B cell (primary cell): ENCODE measurements around the gene GCNT2. TPM values are rescaled to one million over a fixed set of nuclear protein-coding genes. Genes with fewer than 3 reads are reported as not detected.

Source experiments
- ATAC-seq: fragments of 200-7000 bp; cut with Tn5 transposase; one replicate; pipeline ENCODE4 v1.10.0; 2021; ENCODE audit warnings: low read depth, mild to moderate bottlenecking, moderate number of reproducible peaks, moderate library complexity
- CTCF ChIA-PET: fragments of 350-600 bp; sonication (Branson Sonifier 250); formaldehyde crosslinking; loops from one replicate; lab custom pipeline; 2021; ENCODE audit warnings: antibody characterized with exemption, inconsistent platforms; lab: Charles Lee
- POLR2A ChIA-PET: fragments of 350-600 bp; sonication (Branson Sonifier 250); formaldehyde crosslinking; loops from one replicate; lab custom pipeline; 2021; ENCODE audit warnings: antibody characterized with exemption; lab: Charles Lee
- DNase-seq: peaks from one replicate; pipeline ENCODE4 v3.0.0; 2013
- H2AFZ ChIP-seq: 2 replicates; pipeline ENCODE4 v1.6.1; 2012; ENCODE audit warnings: mild to moderate bottlenecking, low read depth, low read length; ENCODE audit not compliant: insufficient read depth, poor library complexity, severe bottlenecking
- H3K27ac ChIP-seq, 2 donors: 1 replicate in 1 of 2; 2 replicates in 1 of 2; pipeline ENCODE4 v1.5.1; 2012 to 2013; ENCODE audit warnings: low read length in 2 of 2, mild to moderate bottlenecking in 2 of 2, moderate library complexity in 1 of 2
- H3K27me3 ChIP-seq, 4 experiments: fragments of 200-600 bp in 1 of 4; sonication (generic) in 1 of 4; replicated peaks in 1 of 4; 1 replicate in 2 of 4; 2 replicates in 2 of 4; pipeline versions ENCODE4 v1.6.1 to v1.7.0; 2013 to 2016; ENCODE audit warnings: low read length in 3 of 4, mild to moderate bottlenecking in 2 of 4, mixed read lengths in 1 of 4, moderate library complexity in 1 of 4; ENCODE audit not compliant: insufficient read depth in 4 of 4, control insufficient read depth in 3 of 4; ENCODE audit errors: control extremely low read depth in 1 of 4
- H3K36me3 ChIP-seq, 2 experiments: replicated peaks in 1 of 2; 1 replicate in 1 of 2; 2 replicates in 1 of 2; pipeline versions ENCODE4 v1.6.1 to v1.7.1; 2013; ENCODE audit warnings: low read length in 1 of 2; ENCODE audit not compliant: insufficient read depth in 2 of 2, control insufficient read depth in 1 of 2; ENCODE audit errors: control extremely low read depth in 1 of 2, extremely low read depth in 1 of 2
- H3K4me1 ChIP-seq, 2 donors: fragments of 200-600 bp in 1 of 2; sonication (generic) in 1 of 2; 1 replicate in 1 of 2; 2 replicates in 1 of 2; pipeline versions ENCODE4 v1.5.1 to v1.6.1; 2013 to 2017; ENCODE audit warnings: low read length in 2 of 2; ENCODE audit not compliant: control insufficient read depth in 2 of 2, insufficient read depth in 2 of 2
- H3K4me2 ChIP-seq: replicated peaks from 2 replicates; pipeline ENCODE3; 2012; ENCODE audit warnings: mild to moderate bottlenecking, low read depth, low read length; ENCODE audit not compliant: poor library complexity, severe bottlenecking
- H3K4me3 ChIP-seq, 5 experiments: fragments of 200-600 bp in 1 of 5; sonication (generic) in 1 of 5; 1 replicate in 3 of 5; 2 replicates in 2 of 5; pipeline versions ENCODE4 v1.5.1 to v1.7.0; 2011 to 2016; ENCODE audit warnings: low read length in 4 of 5, mild to moderate bottlenecking in 4 of 5, low read depth in 2 of 5, control low read depth in 1 of 5, moderate library complexity in 1 of 5; ENCODE audit not compliant: insufficient read depth in 1 of 5; ENCODE audit errors: control extremely low read depth in 1 of 5, extremely low read depth in 1 of 5
- H3K79me2 ChIP-seq: fragments of 200-600 bp; sonication (generic); one replicate; pipeline ENCODE4 v1.6.0; 2016; ENCODE audit warnings: low read length; ENCODE audit not compliant: control insufficient read depth, insufficient read depth
- H3K9ac ChIP-seq: fragments of 200-600 bp; sonication (generic); 2 replicates; pipeline ENCODE4 v1.6.1; 2017; ENCODE audit warnings: mild to moderate bottlenecking, low read length, moderate library complexity
- H3K9me3 ChIP-seq, 3 donors: one replicate each; pipeline versions ENCODE4 v1.6.1 to v1.7.1; 2013; ENCODE audit warnings: low read length in 2 of 3; ENCODE audit not compliant: control insufficient read depth in 2 of 3, insufficient read depth in 1 of 3; ENCODE audit errors: control extremely low read depth in 1 of 3
- H4K20me1 ChIP-seq: 2 replicates; pipeline ENCODE4 v1.6.0; 2012; ENCODE audit warnings: mild to moderate bottlenecking, low read length; ENCODE audit not compliant: insufficient read depth, control insufficient read depth, poor library complexity, severe bottlenecking
- H3K27ac Mint-ChIP-seq: one replicate; pipeline ENCODE4 v1.8.0; 2021; ENCODE audit warnings: mixed read lengths
- H3K27me3 Mint-ChIP-seq: one replicate; pipeline ENCODE4 v1.8.0; 2021; ENCODE audit warnings: mixed read lengths
- H3K4me1 Mint-ChIP-seq: one replicate; pipeline ENCODE4 v1.8.0; 2021; ENCODE audit warnings: mixed read lengths
- H3K4me3 Mint-ChIP-seq: one replicate; pipeline ENCODE4 v1.8.0; 2021; ENCODE audit warnings: mixed read lengths
- H3K9me3 Mint-ChIP-seq: one replicate; pipeline ENCODE4 v1.8.0; 2022; ENCODE audit warnings: mixed read lengths; ENCODE audit not compliant: insufficient read depth
- EZH2 ChIP-seq: IDR thresholded peaks from 2 replicates; pipeline ENCODE4 v1.6.1; 2012; ENCODE audit warnings: borderline replicate concordance, low read depth, mild to moderate bottlenecking, moderate library complexity, low read length; ENCODE audit not compliant: insufficient read depth, poor library complexity, severe bottlenecking
- WGBS: methylation state at CpG from one replicate; pipeline ENCODE4 v1.1.5; 2013; ENCODE audit warnings: missing lambda C conversion rate; ENCODE audit not compliant: insufficient coverage; 5-methylcytosine and 5-hydroxymethylcytosine counted together
- intact Hi-C: fragments of 100-400 bp; cut with micrococcal nuclease; formaldehyde crosslinking; loops from one replicate; pipeline ENCODE4 v1.10.0; 2022
- polyA plus RNA-seq: library from polyadenylated mRNA; depleted of rRNA; stranded (reverse); fragments of >200 nt; gene quantifications from 2 replicates; pipeline ENCODE4 v1.2.3, GENCODE V29; 2012
- total RNA-seq, 2 donors: library from RNA; stranded (reverse); fragments of 120-200 nt in 1 of 2; gene quantifications; 1 replicate in 1 of 2; 2 replicates in 1 of 2; pipeline versions ENCODE4 v1.2.3 to v1.2.4, GENCODE V29; 2013 to 2022
- TF ChIP-seq, protein P1 (sequence below): fragments of 200-600 bp; IDR thresholded peaks from one replicate; pipeline ENCODE4 v1.8.0; 2022; ENCODE audit warnings: antibody characterized with exemption, mild to moderate bottlenecking

Gene GCNT2
- total and polyA plus RNA-seq, 2 donors (not counting 1 experiment from before 2014, with no cell fraction given): 6.8 to 32.1 TPM

DNA sequence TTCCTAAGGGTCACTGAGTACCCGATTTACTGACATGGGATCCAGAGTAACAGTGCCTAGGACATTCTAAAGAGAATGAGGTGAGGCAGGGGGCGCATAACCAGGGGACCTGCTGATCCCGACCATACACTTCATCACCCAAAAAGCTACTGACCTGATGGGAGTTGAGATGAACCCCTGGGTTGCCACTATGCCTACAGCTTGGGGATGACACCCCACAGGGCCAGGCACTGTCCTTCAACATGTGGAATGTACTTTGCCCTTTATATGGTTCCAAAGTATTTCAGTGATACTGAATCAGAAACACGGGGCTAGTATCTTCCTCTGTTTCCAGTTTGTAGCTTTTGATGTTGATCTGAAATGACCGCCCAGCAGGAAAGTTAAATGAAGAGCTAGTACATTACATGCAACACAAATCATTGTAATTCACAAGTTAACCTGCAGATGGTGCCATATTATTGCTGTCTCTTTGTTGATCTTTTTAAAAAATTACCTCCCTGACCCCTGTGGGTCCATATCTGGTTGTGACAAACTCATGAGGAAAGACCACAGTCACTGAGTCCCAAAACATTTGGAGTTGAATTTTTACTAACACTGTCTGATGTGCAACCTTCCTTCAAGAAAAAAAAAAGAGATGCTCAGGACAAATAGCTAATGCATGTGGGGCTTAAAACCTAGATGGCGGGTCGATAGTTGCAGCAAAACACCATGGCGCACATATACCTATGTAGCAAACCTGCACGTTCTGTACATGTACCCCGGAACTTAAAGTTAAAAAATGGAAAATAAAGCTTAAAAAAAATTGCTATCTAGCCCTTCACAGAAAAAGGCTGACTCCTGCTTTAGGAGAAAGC, 42.7 kb upstream of the GCNT2 start:
- no peak for TF ChIP-seq EZH2
- TF ChIP-seq, protein P1, sequence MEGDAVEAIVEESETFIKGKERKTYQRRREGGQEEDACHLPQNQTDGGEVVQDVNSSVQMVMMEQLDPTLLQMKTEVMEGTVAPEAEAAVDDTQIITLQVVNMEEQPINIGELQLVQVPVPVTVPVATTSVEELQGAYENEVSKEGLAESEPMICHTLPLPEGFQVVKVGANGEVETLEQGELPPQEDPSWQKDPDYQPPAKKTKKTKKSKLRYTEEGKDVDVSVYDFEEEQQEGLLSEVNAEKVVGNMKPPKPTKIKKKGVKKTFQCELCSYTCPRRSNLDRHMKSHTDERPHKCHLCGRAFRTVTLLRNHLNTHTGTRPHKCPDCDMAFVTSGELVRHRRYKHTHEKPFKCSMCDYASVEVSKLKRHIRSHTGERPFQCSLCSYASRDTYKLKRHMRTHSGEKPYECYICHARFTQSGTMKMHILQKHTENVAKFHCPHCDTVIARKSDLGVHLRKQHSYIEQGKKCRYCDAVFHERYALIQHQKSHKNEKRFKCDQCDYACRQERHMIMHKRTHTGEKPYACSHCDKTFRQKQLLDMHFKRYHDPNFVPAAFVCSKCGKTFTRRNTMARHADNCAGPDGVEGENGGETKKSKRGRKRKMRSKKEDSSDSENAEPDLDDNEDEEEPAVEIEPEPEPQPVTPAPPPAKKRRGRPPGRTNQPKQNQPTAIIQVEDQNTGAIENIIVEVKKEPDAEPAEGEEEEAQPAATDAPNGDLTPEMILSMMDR: peak; percentile 80
- H3K4me3 ChIP-seq: no peak overlapping the region
- WGBS: 59% methylated on average over 6 of the region's 10 CpGs
- H3K79me2 ChIP-seq: no peaks in the 10 kb centered on the region
- H3K9me3 ChIP-seq: peaks cover 0 to 4% (median 0%) of the 10 kb centered on the region in 3 donors
- H3K36me3 ChIP-seq: no peaks in the 10 kb centered on the region
- H3K9me3 Mint-ChIP-seq: no peaks in the 10 kb centered on the region
- ATAC-seq: peak; percentile 21
- no peak overlapping the region for H3K27ac Mint-ChIP-seq
- ChIA-PET CTCF (interaction anchor here (0.5 to 6.6 kb wide), 38 partner anchors 8 to 645 kb away, joined by 3 to 128 read pairs (median 4); partner anchors contain the start of genes C6orf52, MAK and PAK1IP1), POLR2A (no interaction called here)
- no peaks in the 10 kb centered on the region for H3K4me1 ChIP-seq
- no peak overlapping the region for H2AFZ ChIP-seq
- H4K20me1 ChIP-seq: no peaks in the 10 kb centered on the region
- H3K4me3 Mint-ChIP-seq: no peak overlapping the region
- H3K27me3 ChIP-seq: no peaks in the 10 kb centered on the region
- H3K27me3 Mint-ChIP-seq: peaks cover 30% of the 10 kb centered on the region
- no peak overlapping the region for H3K9ac ChIP-seq
- no peaks in the 10 kb centered on the region for H3K4me1 Mint-ChIP-seq
- no peak overlapping the region for H3K4me2 ChIP-seq
- DNase-seq: peak; percentile 60
- intact Hi-C loops: no loop called here
- no peak overlapping the region for H3K27ac ChIP-seq
